Measurements from ENCODE around the gene POLG2. TPM values are rescaled to one million over a fixed set of nuclear protein-coding genes. Genes with fewer than 3 reads are reported as not detected.
A peak's percentile ranks its signal among the peaks of the same experiment; 100 is the strongest.

Gene POLG2
- total RNA-seq, 1 experiment from 2014 or later = 51.5 TPM

GRCh38 chr17:64538508-64539130, 41.8 kb upstream of the POLG2 start:
- Histone ChIP-seq H2AFZ (ENCODE audit: low read depth, low read length, poor library complexity, severe bottlenecking) (no peak overlapping the region), H4K20me1 (ENCODE audit: insufficient read depth) (peaks cover 6% of the 10 kb centered on the region; the same call in 1 of the 2 replicates), H3K9me3 (ENCODE audit: control insufficient read depth in 1 of 2, insufficient read depth in 1 of 2, low read depth in 1 of 2, low read length in 2 of 2) (no peaks in the 10 kb centered on the region), H3K4me2 (ENCODE audit: low read length) (no peak overlapping the region), H3K9ac (ENCODE audit: low read length) (no peak overlapping the region), H3K79me2 (ENCODE audit: insufficient read depth, low read length) (no peaks in the 10 kb centered on the region), H3K36me3 (ENCODE audit: control insufficient read depth in 1 of 2, insufficient read depth in 2 of 2, low read length in 2 of 2) (peaks cover 45 to 76% of the 10 kb centered on the region in 2 experiments), H3K9me2 (ENCODE audit: insufficient read depth) (no peaks in the 10 kb centered on the region), H3K27ac (ENCODE audit: low read depth, low read length) (no peak overlapping the region), H3K4me1 (ENCODE audit: control insufficient read depth in 1 of 2, insufficient read depth in 2 of 2, low read length in 2 of 2) (no peaks in the 10 kb centered on the region), H3K27me3 (ENCODE audit: insufficient read depth, low read length) (no peaks in the 10 kb centered on the region), H3K4me3 (replicated peaks in 1 of 2; ENCODE audit: low read depth in 1 of 2, low read length in 2 of 2) (no peak overlapping the region)
- no TSS peak for BruUV-seq (replicated peaks)
- POLR2A ChIA-PET = interaction anchor here (1.2 kb wide), 1 partner anchor 32 kb away, joined by 7 read pairs; the partner anchor contains the start of genes CEP95 and DDX5
- ATAC-seq (peak; percentile 24; the same call in 1 of the 2 replicates), DNase-seq (ENCODE audit: low read depth, low spot score) (no peak)
- RAD21 ChIA-PET (ENCODE audit: low non-redundant PET in 1 of 2, low total read pairs in 2 of 2, uncharacterized antibody in 2 of 2, unreplicated experiment in 2 of 2) = interaction anchor here in 1 of 2 experiments (1.0 kb wide), 1 partner anchor 119 kb away, joined by 3 read pairs; no protein-coding TSS in a partner anchor
- TF ChIP-seq POLR2AphosphoS5 (IDR thresholded peaks at IDR 0.05; ENCODE audit: low read depth, low read length) = peak; percentile 6; the same call in 1 of the 2 replicates
- TF ChIP-seq FOSL1 (IDR thresholded peaks at IDR 0.05; ENCODE audit: low read depth) = no peak
- TF ChIP-seq JUND (IDR thresholded peaks at IDR 0.05) = peak; percentile 14; the same call in 1 of the 2 replicates
- CTCF ChIA-PET = no interaction called here
- intact Hi-C loops (cut with micrococcal nuclease) = no loop called here

- H4K20me1 ChIP-seq (ENCODE audit: insufficient read depth) = peaks cover 6% of the 10 kb centered on the region; the same call in 1 of the 2 replicates
- TF ChIP-seq POLR2AphosphoS5 (IDR thresholded peaks at IDR 0.05; ENCODE audit: low read depth, low read length) (peak; percentile 2), POLR2A (IDR thresholded peaks at IDR 0.05; ENCODE audit: borderline replicate concordance, extremely low read depth, insufficient read depth, insufficient read length) (no peak)
- H3K9ac ChIP-seq (ENCODE audit: low read length) = no peak overlapping the region
- H3K4me2 ChIP-seq (ENCODE audit: low read length) = no peak overlapping the region
- H3K9me2 ChIP-seq (ENCODE audit: insufficient read depth) = no peaks in the 10 kb centered on the region
- no TSS peak for BruUV-seq (replicated peaks)
- no peak for ATAC-seq
- peaks cover 47 to 76% of the 10 kb centered on the region in 2 experiments; a peak in 3 of 4 replicates for H3K36me3 ChIP-seq (ENCODE audit: control insufficient read depth in 1 of 2, insufficient read depth in 2 of 2, low read length in 2 of 2)
- RAD21 ChIA-PET (ENCODE audit: low non-redundant PET in 1 of 2, low total read pairs in 2 of 2, uncharacterized antibody in 2 of 2, unreplicated experiment in 2 of 2) = no interaction called here
- H3K27ac ChIP-seq (ENCODE audit: low read depth, low read length) = no peak overlapping the region
- no peaks in the 10 kb centered on the region for H3K79me2 ChIP-seq (ENCODE audit: insufficient read depth, low read length)
- POLR2A ChIA-PET = interaction anchor here (0.9 kb wide), 1 partner anchor 31 kb away, joined by 5 read pairs; the partner anchor contains the start of genes CEP95 and DDX5
- intact Hi-C loops (cut with micrococcal nuclease) = no loop called here
- H3K27me3 ChIP-seq (ENCODE audit: insufficient read depth, low read length) = no peaks in the 10 kb centered on the region
- DNase-seq (ENCODE audit: low read depth, low spot score) = no peak
- no peak overlapping the region for H2AFZ ChIP-seq (ENCODE audit: low read depth, low read length, poor library complexity, severe bottlenecking)
- no peaks in the 10 kb centered on the region for H3K9me3 ChIP-seq (ENCODE audit: control insufficient read depth in 1 of 2, insufficient read depth in 1 of 2, low read depth in 1 of 2, low read length in 2 of 2)
- H3K4me3 ChIP-seq (replicated peaks in 1 of 2; ENCODE audit: low read depth in 1 of 2, low read length in 2 of 2) = no peak overlapping the region
- CTCF ChIA-PET = no interaction called here
- no peaks in the 10 kb centered on the region for H3K4me1 ChIP-seq (ENCODE audit: control insufficient read depth in 1 of 2, insufficient read depth in 2 of 2, low read length in 2 of 2)
Measured at GRCh38 chr17:64537488-64537887, 40.6 kb upstream of the POLG2 start.
